NCI-H1048 (cell line): ENCODE data around the gene PTRH2.
"Not testable (repeated sequence)": the region's sequence is repeated elsewhere in the genome, so short reads cannot be mapped to it uniquely, and the experiment has no call there.

ENCODE experiments used
- DNase-seq: peaks from one replicate; lab custom pipeline; 2025; lab: John Stamatoyannopoulos, UW

The PTRH2 gene

DNA sequence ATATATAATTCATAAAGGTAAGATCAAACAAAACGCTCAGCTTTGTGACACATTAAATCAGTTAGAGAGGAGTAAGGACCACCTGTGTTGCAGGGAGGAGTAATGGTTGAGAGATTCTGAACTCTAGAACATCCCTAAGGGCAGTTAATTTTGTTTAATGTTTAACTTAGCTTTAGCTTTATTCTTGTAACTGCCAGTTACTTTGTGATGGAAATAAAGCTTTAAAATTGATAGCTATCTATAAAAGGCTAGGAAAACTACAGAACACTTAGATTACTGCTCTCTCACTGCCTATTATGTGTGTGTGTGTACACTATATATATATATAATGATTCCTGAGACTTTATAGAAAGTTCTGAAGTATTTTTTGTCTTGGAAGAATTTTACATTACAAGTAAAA, 37.8 kb downstream of the PTRH2 start:
- DNase-seq = no peak

DNA sequence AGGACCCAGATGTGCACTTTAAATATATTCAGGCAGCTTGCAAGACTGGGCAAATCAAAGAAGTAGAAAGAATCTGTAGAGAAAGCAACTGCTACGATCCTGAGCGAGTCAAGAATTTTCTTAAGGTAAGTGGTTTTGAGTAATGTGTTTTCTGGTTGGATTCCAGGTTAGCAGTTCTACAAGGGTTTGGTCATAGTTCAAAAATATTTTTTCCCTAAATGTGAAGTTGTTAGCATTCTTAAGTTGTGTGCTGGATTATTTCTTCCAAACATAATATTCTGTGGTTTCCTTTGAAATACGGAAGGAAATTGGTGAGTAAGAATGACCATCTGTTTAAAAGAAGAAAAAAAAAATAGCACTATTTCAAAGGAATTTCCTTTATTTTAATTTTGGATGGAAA, 38.4 kb downstream of the PTRH2 start:
- no peak for DNase-seq

DNA sequence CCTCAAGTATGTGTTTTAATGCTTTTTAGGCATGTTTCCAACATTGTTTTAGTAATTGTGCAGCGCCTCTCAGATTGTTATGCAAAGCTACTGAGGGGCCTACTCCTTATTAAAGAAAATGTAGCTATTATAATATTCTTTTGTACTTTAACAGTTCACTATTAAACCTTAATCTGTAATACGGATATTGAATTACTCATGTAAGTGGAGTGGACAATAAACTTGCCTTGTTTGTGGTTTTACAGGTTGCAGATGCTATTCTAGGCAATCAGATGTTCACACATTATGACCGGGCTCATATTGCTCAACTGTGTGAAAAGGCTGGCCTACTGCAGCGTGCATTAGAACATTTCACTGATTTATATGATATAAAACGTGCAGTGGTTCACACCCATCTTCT, 41.0 kb downstream of the PTRH2 start:
- no peak for DNase-seq

DNA sequence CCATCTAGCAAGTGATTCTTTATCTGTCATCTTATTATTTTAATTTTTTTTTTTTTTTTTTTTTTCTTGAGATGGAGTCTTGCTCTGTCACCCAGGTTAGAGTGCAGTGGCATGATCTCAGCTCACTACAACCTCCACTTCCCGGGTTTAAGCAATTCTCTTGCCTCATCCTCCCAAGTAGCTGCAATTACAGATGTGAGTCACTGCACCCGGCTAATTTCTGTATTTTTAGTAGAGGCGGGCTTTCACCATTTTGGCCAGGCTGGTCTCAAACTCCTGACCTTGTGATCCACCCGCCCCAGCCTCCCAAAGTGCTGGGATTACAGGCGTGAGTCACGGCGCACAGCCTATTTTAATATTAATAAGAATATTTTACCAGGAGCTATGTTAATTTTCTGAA, 50.6 kb downstream of the PTRH2 start:
- not testable (repeated sequence) for DNase-seq

DNA sequence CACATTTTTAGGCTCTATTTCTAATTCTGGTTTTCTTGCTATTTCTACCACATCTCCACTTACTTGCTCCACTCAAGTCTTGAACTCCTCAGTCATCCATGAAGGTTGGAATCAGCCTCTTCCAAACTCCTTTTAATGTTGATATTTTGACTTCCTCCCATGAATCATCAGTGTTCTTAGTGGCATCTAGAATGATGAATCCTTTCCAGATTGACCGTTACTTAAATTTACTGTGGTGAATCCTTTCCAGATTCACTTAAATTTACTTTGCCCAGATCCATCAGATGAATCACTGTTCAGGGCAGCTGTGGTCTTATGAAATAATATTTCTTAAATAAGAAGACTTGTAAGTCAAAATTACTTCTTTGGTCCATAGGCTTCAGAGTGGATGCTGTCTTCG, 55.1 kb downstream of the PTRH2 start:
- no peak for DNase-seq

DNA sequence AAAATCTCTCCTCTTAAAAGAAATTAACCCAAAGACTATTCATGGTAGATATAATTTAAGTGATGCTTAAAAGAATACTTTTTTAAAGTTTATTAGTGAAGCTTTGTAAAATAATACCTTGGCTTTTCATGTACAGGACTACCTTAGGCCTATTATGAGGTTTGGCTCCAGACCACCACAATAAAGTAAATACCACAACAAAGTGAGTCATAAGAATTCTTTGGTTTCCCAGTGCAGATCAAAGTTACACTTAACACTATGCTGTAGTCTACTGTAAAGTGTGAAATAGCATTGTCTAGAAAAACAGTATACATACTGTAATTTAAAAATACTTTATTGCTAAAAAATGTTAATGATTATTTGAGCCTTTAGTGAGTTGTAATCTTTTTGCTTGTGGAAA, 55.9 kb downstream of the PTRH2 start:
- DNase-seq = no peak

DNA sequence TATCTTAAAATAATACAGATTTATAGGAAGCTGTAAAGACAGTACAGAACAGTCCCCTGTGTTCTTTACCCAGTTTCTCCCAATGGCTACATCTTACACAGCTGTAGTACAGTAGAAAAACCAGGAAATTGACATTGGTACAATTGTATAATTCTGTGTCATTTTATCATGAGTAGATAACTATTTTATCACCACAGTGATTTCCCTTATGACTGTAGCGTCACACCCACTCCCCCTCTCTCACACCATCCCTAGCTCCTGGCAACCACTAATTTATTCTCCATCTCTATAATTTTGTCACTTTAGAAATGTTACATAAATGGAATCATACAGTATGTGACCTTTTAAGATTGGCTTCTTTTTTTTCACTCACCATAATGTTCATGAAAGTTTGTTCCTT, 56.6 kb downstream of the PTRH2 start:
- DNase-seq = no peak

DNA sequence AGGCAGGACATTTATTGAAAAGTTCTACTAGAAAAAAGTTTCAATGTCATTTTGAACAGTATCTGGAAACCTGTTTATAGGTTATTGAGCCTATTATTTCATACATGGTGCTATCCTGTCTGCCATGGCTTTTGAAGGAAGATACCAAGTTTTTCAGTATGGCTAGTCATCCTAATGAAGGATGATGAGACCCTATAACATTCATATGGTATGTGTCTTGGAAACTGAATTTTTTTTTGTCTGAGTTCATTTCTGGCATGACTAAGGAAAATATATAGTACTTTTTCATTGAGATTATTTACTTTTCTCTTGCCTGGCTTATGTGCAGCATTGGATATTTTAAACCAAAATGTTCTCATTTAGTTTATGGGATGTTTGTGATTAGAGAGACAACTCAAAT, 57.3 kb downstream of the PTRH2 start:
- no peak for DNase-seq
